NOMO-1 treated with DMSO at 0.1 percent for 48 hours (cell line): ENCODE data around the gene TUBD1.
"Not testable (repeated sequence)": the region's sequence is repeated elsewhere in the genome, so short reads cannot be mapped to it uniquely, and the experiment has no call there.

ENCODE experiments used
- DNase-seq: peaks from one replicate; lab custom pipeline; 2025; ENCODE audit not compliant: unreplicated experiment; lab: John Stamatoyannopoulos, UW

The TUBD1 gene

GRCh38 chr17:59874376-59874775 lies 18.4 kb downstream of the TUBD1 start:
- DNase-seq, result no peak

GRCh38 chr17:59873414-59873813 lies 19.3 kb downstream of the TUBD1 start:
- not testable (repeated sequence) for DNase-seq

- no peak for DNase-seq
Observed at GRCh38 chr17:59872351-59872750, 20.4 kb downstream of the TUBD1 start.

GRCh38 chr17:59870482-59870881 lies 22.3 kb downstream of the TUBD1 start:
- DNase-seq, result no peak

GRCh38 chr17:59869941-59870218 lies 22.9 kb downstream of the TUBD1 start:
- DNase-seq, result no peak

- no peak for DNase-seq
Observed at GRCh38 chr17:59863616-59864015, 29.1 kb downstream of the TUBD1 start.

- DNase-seq, result peak; percentile 64
Observed at GRCh38 chr17:59859444-59860025, 33.2 kb downstream of the TUBD1 start.

- no peak for DNase-seq
Observed at GRCh38 chr17:59858932-59859331, 33.8 kb downstream of the TUBD1 start.

GRCh38 chr17:59858167-59858816 lies 34.5 kb downstream of the TUBD1 start:
- DNase-seq, result no peak

GRCh38 chr17:59856859-59857794 lies 35.6 kb downstream of the TUBD1 start:
- DNase-seq, result no peak

GRCh38 chr17:59853919-59854729 lies 38.6 kb downstream of the TUBD1 start:
- not testable (repeated sequence) for DNase-seq

GRCh38 chr17:59853168-59853918 lies 39.4 kb downstream of the TUBD1 start:
- no peak for DNase-seq

GRCh38 chr17:59852847-59853167 lies 39.9 kb downstream of the TUBD1 start:
- DNase-seq, result not testable (repeated sequence)

- DNase-seq, result no peak
Observed at GRCh38 chr17:59851439-59852375, 41.0 kb downstream of the TUBD1 start.

GRCh38 chr17:59850311-59850710 lies 42.4 kb downstream of the TUBD1 start:
- DNase-seq, result not testable (repeated sequence)

GRCh38 chr17:59848778-59849177 lies 44.0 kb downstream of the TUBD1 start:
- DNase-seq, result peak; percentile 80

GRCh38 chr17:59848385-59848668 lies 44.4 kb downstream of the TUBD1 start:
- DNase-seq, result no peak

- DNase-seq, result peak; percentile 26
Observed at GRCh38 chr17:59846394-59847165, 46.2 kb downstream of the TUBD1 start.
